K562 (cell line): ENCODE data around the gene COL9A3. TPM values are rescaled to one million over a fixed set of nuclear protein-coding genes. Genes with fewer than 3 reads are reported as not detected.

Experiments used
- BRD4 ChIP-seq: fragments of 200-600 bp; sonication (generic); IDR thresholded peaks from 2 replicates; pipeline ENCODE4 v1.6.1; 2017; ENCODE audit warnings: inconsistent platforms
- CBX3 ChIP-seq, 2 experiments: IDR thresholded peaks; 1 replicate in 1 of 2; 2 replicates in 1 of 2; pipeline ENCODE4 v1.6.1; 2012; ENCODE audit warnings: inconsistent platforms in 2 of 2, low read length in 2 of 2, borderline replicate concordance in 1 of 2, control low read depth in 1 of 2
- EGR1 ChIP-seq: fragments of 450-650 bp; conservative IDR thresholded peaks from 2 replicates; pipeline ENCODE4 v1.6.1; 2017; ENCODE audit warnings: mild to moderate bottlenecking
- HDAC1 ChIP-seq, 2 experiments: fragments of 450-650 bp; IDR thresholded peaks; 2 replicates each; pipeline ENCODE4 v1.6.1; 2016 to 2017; ENCODE audit warnings: inconsistent platforms in 1 of 2, mild to moderate bottlenecking in 1 of 2, moderate library complexity in 1 of 2
- L3MBTL2 ChIP-seq: fragments of 450-650 bp; IDR thresholded peaks from 2 replicates; pipeline ENCODE4 v1.6.1; 2016; ENCODE audit warnings: mild to moderate bottlenecking, moderate library complexity
- MECOM ChIP-seq: fragments of 250-450 bp; sonication (Bioruptor Pico); IDR thresholded peaks from 2 replicates; pipeline ENCODE4 v1.8.0; 2022; ENCODE audit warnings: inconsistent platforms
- NR1H2 ChIP-seq: sonication (generic); formaldehyde crosslinking; IDR thresholded peaks from 2 replicates; pipeline ENCODE4 v1.4.0; 2020; ENCODE audit warnings: mild to moderate bottlenecking, missing genetic modification reagents
- NR3C1 ChIP-seq: sonication (generic); formaldehyde crosslinking; IDR thresholded peaks from 2 replicates; pipeline ENCODE4 v1.8.1; 2022; ENCODE audit warnings: missing genetic modification reagents
- PCBP1 ChIP-seq: fragments of 200-400 bp; formaldehyde crosslinking; IDR thresholded peaks from 2 replicates; pipeline ENCODE4 v1.6.1; 2018; ENCODE audit warnings: mild to moderate bottlenecking, low read depth, low read length; ENCODE audit not compliant: poor library complexity, severe bottlenecking
- PURB ChIP-seq: sonication (generic); formaldehyde crosslinking; IDR thresholded peaks from 2 replicates; pipeline ENCODE4 v1.9.0; 2021; ENCODE audit warnings: low read depth, mild to moderate bottlenecking, missing genetic modification reagents
- RBFOX2 ChIP-seq: fragments of 200-400 bp; formaldehyde crosslinking; IDR thresholded peaks from 2 replicates; pipeline ENCODE4 v1.6.1; 2017; ENCODE audit warnings: low read depth, mild to moderate bottlenecking, low read length, moderate library complexity
- RCOR1 ChIP-seq, 2 experiments: IDR thresholded peaks; 2 replicates each; pipeline ENCODE4 v1.6.1; 2012; ENCODE audit warnings: low read depth in 2 of 2, low read length in 2 of 2, borderline replicate concordance in 1 of 2, improper control_type of control experiment in 1 of 2
- SMAD3 ChIP-seq: fragments of 450-650 bp; formaldehyde crosslinking; conservative IDR thresholded peaks from 2 replicates; pipeline ENCODE4 v1.4.0; 2020; ENCODE audit warnings: mild to moderate bottlenecking
- SMARCA4 ChIP-seq: fragments of 450-650 bp; IDR thresholded peaks from 2 replicates; pipeline ENCODE4 v1.6.1; 2016
- TAF1 ChIP-seq: IDR thresholded peaks from 2 replicates; pipeline ENCODE4 v1.6.1; 2011; ENCODE audit warnings: mild to moderate bottlenecking, low read length, moderate library complexity; ENCODE audit not compliant: insufficient read depth, control insufficient read depth, severe bottlenecking; ENCODE audit errors: extremely low read depth
- TEAD1 ChIP-seq, 2 experiments: fragments of 450-650 bp in 1 of 2; sonication (generic) in 1 of 2; formaldehyde crosslinking; IDR thresholded peaks; 2 replicates each; pipeline versions ENCODE4 v1.4.0 to v1.8.0; 2020 to 2022; ENCODE audit warnings: mild to moderate bottlenecking in 2 of 2, missing genetic modification reagents in 1 of 2
- TOE1 ChIP-seq, 2 experiments: fragments of 450-650 bp in 1 of 2; sonication (generic) in 1 of 2; formaldehyde crosslinking in 1 of 2; IDR thresholded peaks; 2 replicates each; pipeline versions ENCODE4 v1.7.1 to v1.8.0; 2016 to 2022; ENCODE audit warnings: borderline replicate concordance in 2 of 2, mild to moderate bottlenecking in 2 of 2, antibody characterized with exemption in 1 of 2, inconsistent platforms in 1 of 2, low read depth in 1 of 2, missing genetic modification reagents in 1 of 2, moderate library complexity in 1 of 2
- TSHZ1 ChIP-seq: fragments of 250-450 bp; sonication (Bioruptor Pico); IDR thresholded peaks from 2 replicates; pipeline ENCODE4 v1.4.0; 2020; ENCODE audit warnings: mild to moderate bottlenecking, moderate library complexity
- ZBTB1 ChIP-seq: sonication (generic); formaldehyde crosslinking; IDR thresholded peaks from 2 replicates; pipeline ENCODE4 v1.8.1; 2023; ENCODE audit warnings: missing genetic modification reagents, low read depth, mild to moderate bottlenecking, borderline replicate concordance
- ZKSCAN1 ChIP-seq: fragments of 150-350 bp; IDR thresholded peaks from 2 replicates; pipeline ENCODE4 v1.6.1; 2016; ENCODE audit warnings: low read depth, low read length
- ZNF12 ChIP-seq: sonication (generic); formaldehyde crosslinking; IDR thresholded peaks from 2 replicates; pipeline ENCODE4 v1.4.0; 2020; ENCODE audit warnings: mild to moderate bottlenecking, missing genetic modification reagents
- ZNF140 ChIP-seq: fragments of 250-450 bp; sonication (Bioruptor Pico); IDR thresholded peaks from 2 replicates; pipeline ENCODE4 v1.8.0; 2021; ENCODE audit warnings: moderate library complexity, mild to moderate bottlenecking, inconsistent platforms
- ZNF589 ChIP-seq: fragments of 200-800 bp; sonication (Bioruptor generic); IDR thresholded peaks from 2 replicates; pipeline ENCODE4 v1.6.1; 2016; ENCODE audit warnings: low read depth, missing genetic modification characterization, missing compliant biosample characterization
- ZNF707 ChIP-seq: fragments of 250-450 bp; sonication (Bioruptor Pico); conservative IDR thresholded peaks from 2 replicates; pipeline ENCODE4 v1.8.0; 2022; ENCODE audit warnings: inconsistent platforms, mild to moderate bottlenecking, moderate library complexity
- ZNF830 ChIP-seq: fragments of 250-450 bp; sonication (Bioruptor Pico); IDR thresholded peaks from 2 replicates; pipeline ENCODE4 v1.5.0; 2021; ENCODE audit warnings: mild to moderate bottlenecking
- polyA plus RNA-seq, 8 experiments: library from polyadenylated mRNA; depleted of rRNA in 4 of 8; stranded (reverse) in 5 of 8; unstranded in 3 of 8; fragments of >200 nt; fragmentation: Nextera tagmentation in 2 of 8; fragmentation: Illumina TruSeq in 1 of 8; extraction: Ambion mirVana in 2 of 8; extraction: Trizol in 1 of 8; gene quantifications; 2 replicates each; pipeline versions ENCODE4 v1.2.1 to v1.2.3, GENCODE V29; 2011 to 2014; ENCODE audit warnings: inconsistent platforms in 1 of 8, missing spikeins in 1 of 8
- total RNA-seq, 7 experiments: library from RNA; depleted of rRNA in 6 of 7; stranded (reverse); fragments of >200 nt in 6 of 7; fragmentation: Illumina TruSeq in 2 of 7; extraction: Trizol in 2 of 7; gene quantifications; 2 replicates each; pipeline versions ENCODE4 v1.2.1 to v1.2.3, GENCODE V29; 2011 to 2021; ENCODE audit warnings: low replicate concordance in 1 of 7

The COL9A3 gene
- total and polyA plus RNA-seq, 9 of the 15 experiments (the other 6 are each of a cell fraction or from before 2014, with no cell fraction given), result 0.14 to 3.6 (median 0.88) TPM; not detected in 1

GRCh38 chr20:62795023-62795761 is 21.7 kb upstream of the COL9A3 start (continued):
- 0 out of 2 replicates have a peak, but pooled peaks have one; percentile 39 for TF ChIP-seq ZNF589 (CRISPR knock-in tag)
- TF ChIP-seq BRD4, result no peak
- no peak for TF ChIP-seq ZNF707 (CRISPR knock-in tag)
- 0 out of 2 replicates have a peak, but pooled peaks have one; percentile 27 for TF ChIP-seq ZBTB1
- TF ChIP-seq ZNF830 (CRISPR knock-in tag), result no peak; the same call in 1 of the 2 replicates
- no peak for TF ChIP-seq CBX3 (IDR thresholded peaks at IDR 0.05; ENCODE audit: borderline replicate concordance in 1 of 2, low read length in 2 of 2)
- no peak for TF ChIP-seq TEAD1 (CRISPR knock-in tag; IDR thresholded peaks at IDR 0.05)
- peak; percentile 39 for TF ChIP-seq EGR1
- TF ChIP-seq ZKSCAN1, result no peak
- TF ChIP-seq PCBP1, result peak; percentile 57
- TF ChIP-seq NR3C1, result no peak
- peak; percentile 78 for TF ChIP-seq L3MBTL2
- TF ChIP-seq NR1H2 (CRISPR knock-in tag), result no peak
- 0 out of 4 replicates have a peak, but pooled peaks of 1 of the 2 experiments have one; percentile 25 for TF ChIP-seq HDAC1 (IDR thresholded peaks at IDR 0.05)
- TF ChIP-seq SMAD3, result no peak
- peak; percentile 34; the same call in 1 of the 2 replicates for TF ChIP-seq ZNF12 (CRISPR knock-in tag)
- no peak for TF ChIP-seq TSHZ1 (CRISPR knock-in tag)
- no peak for TF ChIP-seq TOE1 (IDR thresholded peaks at IDR 0.05; ENCODE audit: borderline replicate concordance)
- TF ChIP-seq TOE1 (CRISPR knock-in tag; IDR thresholded peaks at IDR 0.05; ENCODE audit: borderline replicate concordance, low read depth), result no peak
- TF ChIP-seq RBFOX2, result peak; percentile 83
- TF ChIP-seq PURB (CRISPR knock-in tag), result no peak
- no peak for TF ChIP-seq MECOM (CRISPR knock-in tag)
- peak in 1 of 2 experiments; percentile 46; a peak in 1 of 4 replicates for TF ChIP-seq RCOR1 (IDR thresholded peaks at IDR 0.05; ENCODE audit: borderline replicate concordance in 1 of 2, low read depth in 2 of 2, low read length in 2 of 2)
- TF ChIP-seq TAF1, result peak; percentile 61
- no peak for TF ChIP-seq ZNF140 (CRISPR knock-in tag)
- TF ChIP-seq SMARCA4, result no peak
